K562 (cell line): Measurements from ENCODE around the gene MTHFR. TPM values are rescaled to one million over a fixed set of nuclear protein-coding genes. Genes with fewer than 3 reads are reported as not detected.

Experiments
- FIP1L1 ChIP-seq: fragments of 200-400 bp; formaldehyde crosslinking; IDR thresholded peaks from 2 replicates; pipeline ENCODE4 v1.6.1; 2018; ENCODE audit warnings: mild to moderate bottlenecking, low read depth, low read length; ENCODE audit not compliant: poor library complexity, severe bottlenecking
- LCOR ChIP-seq: sonication (generic); formaldehyde crosslinking; IDR thresholded peaks from 2 replicates; pipeline ENCODE4 v1.8.0; 2022; ENCODE audit warnings: mild to moderate bottlenecking, missing genetic modification reagents
- MEF2D ChIP-seq: conservative IDR thresholded peaks from 2 replicates; pipeline ENCODE4 v1.6.1; 2016; ENCODE audit warnings: low read depth, missing genetic modification characterization, missing compliant biosample characterization
- MLLT1 ChIP-seq, 2 experiments: fragments of 450-650 bp; IDR thresholded peaks; 2 replicates each; pipeline ENCODE4 v1.6.1; 2016
- MYC ChIP-seq, 2 experiments: fragments of 250-450 bp in 1 of 2; sonication (Bioruptor Pico) in 1 of 2; IDR thresholded peaks; 2 replicates each; pipeline versions ENCODE4 v1.5.1 to v1.6.1; 2012 to 2021; ENCODE audit warnings: low read depth in 2 of 2, borderline replicate concordance in 1 of 2, improper control_type of control experiment in 1 of 2, low read length in 1 of 2, mild to moderate bottlenecking in 1 of 2, moderate library complexity in 1 of 2
- RBBP5 ChIP-seq: fragments of 200-600 bp; sonication (generic); IDR thresholded peaks from 2 replicates; pipeline ENCODE4 v1.6.1; 2012; ENCODE audit warnings: borderline replicate concordance, mild to moderate bottlenecking, low read length, control low read depth, inconsistent platforms; ENCODE audit not compliant: insufficient read depth, poor library complexity, severe bottlenecking
- RBM15 ChIP-seq: fragments of 200-400 bp; formaldehyde crosslinking; IDR thresholded peaks from 2 replicates; pipeline ENCODE4 v1.6.1; 2018; ENCODE audit warnings: mild to moderate bottlenecking, low read length, moderate library complexity; ENCODE audit not compliant: insufficient read depth
- STAT5A ChIP-seq: IDR thresholded peaks from 2 replicates; pipeline ENCODE4 v1.6.1; 2012; ENCODE audit warnings: low read length, inconsistent platforms, borderline replicate concordance
- THRAP3 ChIP-seq: fragments of 450-650 bp; IDR thresholded peaks from 2 replicates; pipeline ENCODE4 v1.6.1; 2016; ENCODE audit warnings: mild to moderate bottlenecking, inconsistent platforms, borderline replicate concordance
- ZFP30 ChIP-seq: fragments of 250-450 bp; sonication (Bioruptor Pico); IDR thresholded peaks from 2 replicates; pipeline ENCODE4 v1.8.0; 2022; ENCODE audit warnings: moderate library complexity, mild to moderate bottlenecking, inconsistent platforms, borderline replicate concordance
- ZFPM2 ChIP-seq: fragments of 250-450 bp; sonication (Bioruptor Pico); IDR thresholded peaks from 2 replicates; pipeline ENCODE4 v1.5.1; 2022; ENCODE audit warnings: mild to moderate bottlenecking
- ZFX ChIP-seq: sonication (generic); formaldehyde crosslinking; IDR thresholded peaks from 2 replicates; pipeline ENCODE4 v1.8.0; 2022; ENCODE audit warnings: mild to moderate bottlenecking, missing genetic modification reagents, moderate library complexity
- ZNF12 ChIP-seq: sonication (generic); formaldehyde crosslinking; IDR thresholded peaks from 2 replicates; pipeline ENCODE4 v1.4.0; 2020; ENCODE audit warnings: mild to moderate bottlenecking, missing genetic modification reagents
- ZNF217 ChIP-seq: sonication (generic); formaldehyde crosslinking; IDR thresholded peaks from 2 replicates; pipeline ENCODE4 v1.8.0; 2022; ENCODE audit warnings: mild to moderate bottlenecking, missing genetic modification reagents
- ZNF695 ChIP-seq: fragments of 450-650 bp; formaldehyde crosslinking; IDR thresholded peaks from 2 replicates; pipeline ENCODE4 v1.4.0; 2020; ENCODE audit warnings: mild to moderate bottlenecking, moderate library complexity
- ZSCAN29 ChIP-seq: fragments of 450-650 bp; IDR thresholded peaks from 2 replicates; pipeline ENCODE4 v1.6.1; 2017
- polyA plus RNA-seq, 8 experiments: library from polyadenylated mRNA; depleted of rRNA in 4 of 8; stranded (reverse) in 5 of 8; unstranded in 3 of 8; fragments of >200 nt; fragmentation: Nextera tagmentation in 2 of 8; fragmentation: Illumina TruSeq in 1 of 8; extraction: Ambion mirVana in 2 of 8; extraction: Trizol in 1 of 8; gene quantifications; 2 replicates each; pipeline versions ENCODE4 v1.2.1 to v1.2.3, GENCODE V29; 2011 to 2014; ENCODE audit warnings: inconsistent platforms in 1 of 8, missing spikeins in 1 of 8
- total RNA-seq, 7 experiments: library from RNA; depleted of rRNA in 6 of 7; stranded (reverse); fragments of >200 nt in 6 of 7; fragmentation: Illumina TruSeq in 2 of 7; extraction: Trizol in 2 of 7; gene quantifications; 2 replicates each; pipeline versions ENCODE4 v1.2.1 to v1.2.3, GENCODE V29; 2011 to 2021; ENCODE audit warnings: low replicate concordance in 1 of 7
- TF ChIP-seq, protein P1 (sequence below): fragments of 250-450 bp; sonication (Bioruptor Pico); IDR thresholded peaks from 2 replicates; pipeline ENCODE4 v1.8.0; 2021; ENCODE audit warnings: mild to moderate bottlenecking, moderate library complexity
- TF ChIP-seq, protein P2 (sequence below): fragments of 450-650 bp; IDR thresholded peaks from 2 replicates; pipeline ENCODE4 v1.6.1; 2014; ENCODE audit warnings: low read depth, mild to moderate bottlenecking, moderate library complexity, borderline replicate concordance
- TF ChIP-seq, protein P3 (sequence below): fragments of 250-450 bp; sonication (Bioruptor Pico); IDR thresholded peaks from 2 replicates; pipeline ENCODE4 v1.4.0; 2020; ENCODE audit warnings: mild to moderate bottlenecking

The MTHFR gene
- total and polyA plus RNA-seq, 9 of the 15 experiments (the other 6 are each of a cell fraction or from before 2014, with no cell fraction given): 5.0 to 104 (median 62.6) TPM

DNA sequence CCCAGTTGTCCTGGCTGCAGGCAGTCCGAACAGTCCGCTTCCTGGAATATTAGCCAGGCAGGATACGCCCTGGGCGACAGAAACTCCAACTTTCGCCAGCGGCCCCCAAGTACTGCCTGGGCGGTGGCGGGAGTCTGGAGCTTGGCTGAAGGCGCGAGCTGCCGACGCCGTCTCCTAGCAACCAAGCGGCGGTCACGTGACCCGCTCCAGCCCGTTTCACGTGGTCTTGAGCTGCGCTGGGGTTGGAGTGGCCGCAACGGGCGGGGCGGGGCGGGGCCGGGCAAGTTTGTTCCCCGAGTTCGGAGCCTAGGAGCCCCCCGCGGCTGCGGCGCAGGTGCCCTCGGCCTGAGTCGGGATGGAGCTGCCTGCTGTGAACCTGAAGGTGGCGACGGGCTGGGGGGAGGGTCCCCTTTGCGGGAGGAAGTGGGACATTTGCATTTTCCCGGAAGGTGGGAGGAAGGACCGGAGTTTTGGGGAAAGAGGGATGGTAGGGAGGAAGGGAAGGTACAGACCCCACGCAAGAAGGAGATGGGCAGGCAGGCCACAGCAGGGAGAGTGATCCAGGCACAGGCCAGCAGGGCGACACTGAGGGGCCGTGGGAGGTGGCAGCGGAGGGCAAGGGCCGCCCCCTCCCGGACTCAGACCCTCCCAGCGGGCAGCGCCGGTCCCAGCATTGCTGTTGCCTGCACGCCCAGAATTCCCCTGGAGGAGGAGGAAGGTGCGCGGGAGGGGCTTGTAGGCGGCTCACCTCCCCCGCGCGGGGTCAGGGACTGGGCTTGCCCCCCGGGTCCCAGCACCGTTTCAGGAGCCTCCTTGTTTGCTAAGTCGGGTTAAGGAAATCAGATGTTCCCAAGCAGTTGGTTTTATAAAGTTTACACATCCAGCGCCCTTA is 69.7 kb downstream of the MTHFR start, which contains the start of gene AGTRAP (continued):
- no peak for TF ChIP-seq ZSCAN29
- TF ChIP-seq MEF2D: no peak
- TF ChIP-seq THRAP3: no peak
- TF ChIP-seq, protein P1, sequence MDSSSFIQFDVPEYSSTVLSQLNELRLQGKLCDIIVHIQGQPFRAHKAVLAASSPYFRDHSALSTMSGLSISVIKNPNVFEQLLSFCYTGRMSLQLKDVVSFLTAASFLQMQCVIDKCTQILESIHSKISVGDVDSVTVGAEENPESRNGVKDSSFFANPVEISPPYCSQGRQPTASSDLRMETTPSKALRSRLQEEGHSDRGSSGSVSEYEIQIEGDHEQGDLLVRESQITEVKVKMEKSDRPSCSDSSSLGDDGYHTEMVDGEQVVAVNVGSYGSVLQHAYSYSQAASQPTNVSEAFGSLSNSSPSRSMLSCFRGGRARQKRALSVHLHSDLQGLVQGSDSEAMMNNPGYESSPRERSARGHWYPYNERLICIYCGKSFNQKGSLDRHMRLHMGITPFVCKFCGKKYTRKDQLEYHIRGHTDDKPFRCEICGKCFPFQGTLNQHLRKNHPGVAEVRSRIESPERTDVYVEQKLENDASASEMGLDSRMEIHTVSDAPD: no peak
- TF ChIP-seq LCOR: peak; percentile 69; the same call in 1 of the 2 replicates
- peak; percentile 70 for TF ChIP-seq MYC (IDR thresholded peaks at IDR 0.05; ENCODE audit: low read depth, low read length)
- TF ChIP-seq MYC (CRISPR knock-in tag; IDR thresholded peaks at IDR 0.05; ENCODE audit: borderline replicate concordance, low read depth): peak; percentile 50; the same call in 1 of the 2 replicates
- TF ChIP-seq ZFX (CRISPR knock-in tag): no peak
- no peak for TF ChIP-seq ZNF695 (CRISPR knock-in tag)
- TF ChIP-seq ZNF217: no peak
- TF ChIP-seq, protein P2, sequence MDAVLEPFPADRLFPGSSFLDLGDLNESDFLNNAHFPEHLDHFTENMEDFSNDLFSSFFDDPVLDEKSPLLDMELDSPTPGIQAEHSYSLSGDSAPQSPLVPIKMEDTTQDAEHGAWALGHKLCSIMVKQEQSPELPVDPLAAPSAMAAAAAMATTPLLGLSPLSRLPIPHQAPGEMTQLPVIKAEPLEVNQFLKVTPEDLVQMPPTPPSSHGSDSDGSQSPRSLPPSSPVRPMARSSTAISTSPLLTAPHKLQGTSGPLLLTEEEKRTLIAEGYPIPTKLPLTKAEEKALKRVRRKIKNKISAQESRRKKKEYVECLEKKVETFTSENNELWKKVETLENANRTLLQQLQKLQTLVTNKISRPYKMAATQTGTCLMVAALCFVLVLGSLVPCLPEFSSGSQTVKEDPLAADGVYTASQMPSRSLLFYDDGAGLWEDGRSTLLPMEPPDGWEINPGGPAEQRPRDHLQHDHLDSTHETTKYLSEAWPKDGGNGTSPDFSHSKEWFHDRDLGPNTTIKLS: no peak
- TF ChIP-seq, protein P3, sequence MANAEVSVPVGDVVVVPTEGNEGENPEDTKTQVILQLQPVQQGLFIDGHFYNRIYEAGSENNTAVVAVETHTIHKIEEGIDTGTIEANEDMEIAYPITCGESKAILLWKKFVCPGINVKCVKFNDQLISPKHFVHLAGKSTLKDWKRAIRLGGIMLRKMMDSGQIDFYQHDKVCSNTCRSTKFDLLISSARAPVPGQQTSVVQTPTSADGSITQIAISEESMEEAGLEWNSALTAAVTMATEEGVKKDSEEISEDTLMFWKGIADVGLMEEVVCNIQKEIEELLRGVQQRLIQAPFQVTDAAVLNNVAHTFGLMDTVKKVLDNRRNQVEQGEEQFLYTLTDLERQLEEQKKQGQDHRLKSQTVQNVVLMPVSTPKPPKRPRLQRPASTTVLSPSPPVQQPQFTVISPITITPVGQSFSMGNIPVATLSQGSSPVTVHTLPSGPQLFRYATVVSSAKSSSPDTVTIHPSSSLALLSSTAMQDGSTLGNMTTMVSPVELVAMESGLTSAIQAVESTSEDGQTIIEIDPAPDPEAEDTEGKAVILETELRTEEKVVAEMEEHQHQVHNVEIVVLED (CRISPR knock-in tag): 0 out of 2 replicates have a peak, but pooled peaks have one; percentile 21
- TF ChIP-seq RBBP5: peak; percentile 85
- TF ChIP-seq MLLT1 (IDR thresholded peaks at IDR 0.05): peak; percentile 58 to 68; a peak in 2 of 4 replicates
- TF ChIP-seq ZFPM2 (CRISPR knock-in tag): no peak
- no peak for TF ChIP-seq ZNF12
- no peak for TF ChIP-seq STAT5A
- peak; percentile 62 for TF ChIP-seq FIP1L1
- TF ChIP-seq RBM15: no peak
- TF ChIP-seq ZFP30 (CRISPR knock-in tag): no peak
